PC-9 (cell line): ENCODE data around the gene RPTOR.

ENCODE experiments used
- CTCF ChIP-seq: fragments of 200-600 bp; sonication (generic); conservative IDR thresholded peaks from 2 replicates; pipeline ENCODE4 v1.6.1; 2017; ENCODE audit warnings: mixed run types, antibody characterized with exemption, mild to moderate bottlenecking, moderate library complexity
- EZH2 ChIP-seq: fragments of 200-600 bp; sonication (generic); IDR thresholded peaks from 2 replicates; pipeline ENCODE4 v1.8.0; 2017; ENCODE audit warnings: antibody characterized with exemption, low read depth

- TF ChIP-seq CTCF (no peak), EZH2 (no peak)
Observed at GRCh38 chr17:80815151-80815681, 270.6 kb downstream of the RPTOR start.
